WTC11 (cell line): ENCODE measurements around the gene ACTN1. TPM values are rescaled to one million over a fixed set of nuclear protein-coding genes. Genes with fewer than 3 reads are reported as not detected.
"Not testable (repeated sequence)": the region's sequence is repeated elsewhere in the genome, so short reads cannot be mapped to it uniquely, and the experiment has no call there.

Experiments used
- ATAC-seq: fragments of 200-7000 bp; cut with Tn5 transposase; 2 replicates; pipeline ENCODE4 v1.10.0; 2021; ENCODE audit warnings: mild to moderate bottlenecking, moderate library complexity
- CTCF ChIA-PET: fragments of 300-600 bp; sonication (Branson Sonifier 250); formaldehyde crosslinking; loops from one replicate; lab custom pipeline; 2021; ENCODE audit warnings: antibody characterized with exemption; lab: Charles Lee
- POLR2A ChIA-PET: fragments of 350-600 bp; sonication (Branson Sonifier 250); formaldehyde crosslinking; loops from one replicate; lab custom pipeline; 2021; ENCODE audit warnings: antibody characterized with exemption; lab: Charles Lee
- DNase-seq: peaks from one replicate; pipeline ENCODE4 v3.0.0; 2021; ENCODE audit warnings: low spot score
- H3K27ac Mint-ChIP-seq: 2 replicates; pipeline ENCODE4 v1.8.0; 2021; ENCODE audit warnings: mixed read lengths
- H3K27me3 Mint-ChIP-seq: 2 replicates; pipeline ENCODE4 v1.8.0; 2021; ENCODE audit warnings: low read depth, mild to moderate bottlenecking, moderate library complexity, mixed read lengths
- H3K36me3 Mint-ChIP-seq: 2 replicates; pipeline ENCODE4 v1.8.0; 2021; ENCODE audit warnings: mixed read lengths
- H3K4me1 Mint-ChIP-seq: 2 replicates; pipeline ENCODE4 v1.8.0; 2022; ENCODE audit warnings: mixed read lengths
- H3K4me3 Mint-ChIP-seq: 2 replicates; pipeline ENCODE4 v1.8.0; 2021; ENCODE audit warnings: mild to moderate bottlenecking, moderate library complexity, mixed read lengths
- H3K9me3 Mint-ChIP-seq: 2 replicates; pipeline ENCODE4 v1.8.0; 2021; ENCODE audit warnings: mixed read lengths
- CREB1 ChIP-seq: sonication (generic); formaldehyde crosslinking; IDR thresholded peaks from 2 replicates; pipeline ENCODE4 v1.8.0; 2023; ENCODE audit warnings: mild to moderate bottlenecking, missing genetic modification reagents
- E2F1 ChIP-seq: sonication (generic); formaldehyde crosslinking; IDR thresholded peaks from 2 replicates; pipeline ENCODE4 v1.8.0; 2022; ENCODE audit warnings: mild to moderate bottlenecking, missing genetic modification reagents
- GRHL2 ChIP-seq: fragments of 250-450 bp; sonication (Bioruptor Pico); IDR thresholded peaks from 2 replicates; pipeline ENCODE4 v1.8.0; 2022; ENCODE audit warnings: mild to moderate bottlenecking, moderate library complexity; ENCODE audit not compliant: insufficient replicate concordance, severe bottlenecking
- GTF2I ChIP-seq: fragments of 250-450 bp; sonication (Bioruptor Pico); conservative IDR thresholded peaks from 2 replicates; pipeline ENCODE4 v1.4.0; 2021; ENCODE audit warnings: mild to moderate bottlenecking
- JAZF1 ChIP-seq: fragments of 250-450 bp; sonication (Bioruptor Pico); IDR thresholded peaks from 2 replicates; pipeline ENCODE4 v1.9.0; 2021; ENCODE audit warnings: moderate library complexity, mild to moderate bottlenecking, inconsistent platforms
- MYBL2 ChIP-seq: sonication (generic); formaldehyde crosslinking; IDR thresholded peaks from 2 replicates; pipeline ENCODE4 v1.8.1; 2023; ENCODE audit warnings: mild to moderate bottlenecking, moderate library complexity, missing genetic modification reagents
- NR3C1 ChIP-seq: sonication (generic); formaldehyde crosslinking; conservative IDR thresholded peaks from 2 replicates; pipeline ENCODE4 v1.8.1; 2023; ENCODE audit warnings: low read depth, mild to moderate bottlenecking, missing genetic modification reagents
- SMAD3 ChIP-seq: sonication (generic); formaldehyde crosslinking; IDR thresholded peaks from 2 replicates; pipeline ENCODE4 v1.8.0; 2022; ENCODE audit warnings: missing genetic modification reagents, mild to moderate bottlenecking, borderline replicate concordance
- SOX15 ChIP-seq: fragments of 250-450 bp; sonication (Bioruptor Pico); IDR thresholded peaks from 2 replicates; pipeline ENCODE4 v1.9.0; 2021; ENCODE audit warnings: mild to moderate bottlenecking
- SP1 ChIP-seq: sonication (generic); formaldehyde crosslinking; conservative IDR thresholded peaks from 2 replicates; pipeline ENCODE4 v1.8.1; 2022; ENCODE audit warnings: missing genetic modification reagents
- TP53 ChIP-seq: sonication (generic); formaldehyde crosslinking; IDR thresholded peaks from 2 replicates; pipeline ENCODE4 v1.8.1; 2023; ENCODE audit warnings: mild to moderate bottlenecking, missing genetic modification reagents
- USF1 ChIP-seq: sonication (generic); formaldehyde crosslinking; IDR thresholded peaks from 2 replicates; pipeline ENCODE4 v1.8.0; 2022; ENCODE audit warnings: mild to moderate bottlenecking, missing genetic modification reagents
- USF2 ChIP-seq: sonication (generic); formaldehyde crosslinking; IDR thresholded peaks from 2 replicates; pipeline ENCODE4 v1.8.1; 2023; ENCODE audit warnings: mild to moderate bottlenecking, missing genetic modification reagents, moderate library complexity
- ZNF219 ChIP-seq: sonication (generic); formaldehyde crosslinking; IDR thresholded peaks from 2 replicates; pipeline ENCODE4 v1.8.0; 2023; ENCODE audit warnings: missing genetic modification reagents, mild to moderate bottlenecking, borderline replicate concordance
- ZNF396 ChIP-seq: fragments of 250-450 bp; sonication (Bioruptor Pico); IDR thresholded peaks from 2 replicates; pipeline ENCODE4 v1.8.0; 2021; ENCODE audit warnings: mild to moderate bottlenecking, moderate library complexity, borderline replicate concordance
- ZNF425 ChIP-seq: fragments of 250-450 bp; sonication (Bioruptor Pico); conservative IDR thresholded peaks from 2 replicates; pipeline ENCODE4 v1.9.0; 2021; ENCODE audit warnings: mild to moderate bottlenecking
- ZNF512 ChIP-seq: sonication (generic); formaldehyde crosslinking; IDR thresholded peaks from 2 replicates; pipeline ENCODE4 v1.8.1; 2022; ENCODE audit warnings: missing genetic modification reagents, borderline replicate concordance
- ZNF532 ChIP-seq: fragments of 250-450 bp; sonication (Bioruptor Pico); IDR thresholded peaks from 2 replicates; pipeline ENCODE4 v1.9.0; 2021; ENCODE audit warnings: mild to moderate bottlenecking, borderline replicate concordance
- total RNA-seq: library from RNA; stranded (reverse); gene quantifications from 3 replicates; pipeline ENCODE4 v1.2.3, GENCODE V29; 2021
- TF ChIP-seq, protein P1 (sequence below): sonication (generic); formaldehyde crosslinking; IDR thresholded peaks from 2 replicates; pipeline ENCODE4 v1.8.1; 2022; ENCODE audit warnings: low read depth, missing genetic modification reagents, borderline replicate concordance

The ACTN1 gene
- total RNA-seq, 1 experiment from 2014 or later, result 196 TPM

DNA sequence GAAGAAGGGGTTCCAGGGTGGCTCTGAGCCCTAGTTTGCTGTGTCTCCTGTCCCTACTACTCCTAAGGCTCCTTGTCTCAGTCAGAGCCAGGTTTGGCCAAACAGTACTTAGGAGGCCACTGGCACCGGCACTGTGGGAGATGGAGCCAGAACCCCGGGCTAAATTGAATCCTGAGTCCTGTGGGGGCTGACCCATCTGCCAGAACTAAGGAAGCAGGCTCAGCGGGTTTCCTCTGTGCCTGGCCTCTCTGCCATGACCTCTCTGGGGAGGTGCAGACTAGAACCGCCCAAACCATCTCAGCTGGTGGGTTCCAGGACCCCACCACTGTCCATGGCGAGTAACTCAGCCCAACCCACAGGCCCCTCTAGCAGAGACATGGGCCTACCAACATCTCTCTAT is 5.5 kb downstream of the ACTN1 start (continued):
- no peak for TF ChIP-seq ZNF425

GRCh38 chr14:68973219-68973565 is 5.9 kb downstream of the ACTN1 start:
- Mint-ChIP-seq H3K4me1 (peaks cover 64% of the 10 kb centered on the region), H3K36me3 (peaks cover 32% of the 10 kb centered on the region)
- POLR2A ChIA-PET, H3K4me3 Mint-ChIP-seq, H3K9me3 Mint-ChIP-seq, H3K27me3 Mint-ChIP-seq, DNase-seq, ATAC-seq, H3K27ac Mint-ChIP-seq: not testable (repeated sequence)
- CTCF ChIA-PET, result interaction anchor here (1.5 kb wide), 1 partner anchor 117 kb away, joined by 5 read pairs; no protein-coding TSS in a partner anchor

GRCh38 chr14:68972507-68973218 is 6.4 kb downstream of the ACTN1 start:
- no peak overlapping the region for H3K27ac Mint-ChIP-seq
- H3K4me3 Mint-ChIP-seq, result no peak overlapping the region

More at GRCh38 chr14:68972507-68973218, 6.4 kb downstream of the ACTN1 start:
- Mint-ChIP-seq H3K36me3 (peaks cover 32% of the 10 kb centered on the region), H3K4me1 (peaks cover 69% of the 10 kb centered on the region), H3K9me3 (no peaks in the 10 kb centered on the region), H3K27me3 (no peaks in the 10 kb centered on the region)
- TF ChIP-seq, protein P1, sequence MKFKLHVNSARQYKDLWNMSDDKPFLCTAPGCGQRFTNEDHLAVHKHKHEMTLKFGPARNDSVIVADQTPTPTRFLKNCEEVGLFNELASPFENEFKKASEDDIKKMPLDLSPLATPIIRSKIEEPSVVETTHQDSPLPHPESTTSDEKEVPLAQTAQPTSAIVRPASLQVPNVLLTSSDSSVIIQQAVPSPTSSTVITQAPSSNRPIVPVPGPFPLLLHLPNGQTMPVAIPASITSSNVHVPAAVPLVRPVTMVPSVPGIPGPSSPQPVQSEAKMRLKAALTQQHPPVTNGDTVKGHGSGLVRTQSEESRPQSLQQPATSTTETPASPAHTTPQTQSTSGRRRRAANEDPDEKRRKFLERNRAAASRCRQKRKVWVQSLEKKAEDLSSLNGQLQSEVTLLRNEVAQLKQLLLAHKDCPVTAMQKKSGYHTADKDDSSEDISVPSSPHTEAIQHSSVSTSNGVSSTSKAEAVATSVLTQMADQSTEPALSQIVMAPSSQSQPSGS (CRISPR knock-in tag), result no peak
- TF ChIP-seq NR3C1 (CRISPR knock-in tag), result no peak
- no peak for TF ChIP-seq ZNF512 (CRISPR knock-in tag)
- no peak for TF ChIP-seq SP1
- TF ChIP-seq USF1 (CRISPR knock-in tag), result no peak
- TF ChIP-seq ZNF219 (CRISPR knock-in tag), result no peak
- TF ChIP-seq TP53 (CRISPR knock-in tag), result no peak
- no peak for TF ChIP-seq SMAD3 (CRISPR knock-in tag)
- TF ChIP-seq USF2 (CRISPR knock-in tag), result no peak
- no peak for TF ChIP-seq SOX15
- TF ChIP-seq MYBL2 (CRISPR knock-in tag), result no peak
- TF ChIP-seq ZNF532, result no peak
- no peak for TF ChIP-seq E2F1
- no peak for TF ChIP-seq ZNF396 (CRISPR knock-in tag)
- no peak for TF ChIP-seq JAZF1 (CRISPR knock-in tag)
- no peak for TF ChIP-seq CREB1
- TF ChIP-seq GRHL2, result no peak
- TF ChIP-seq GTF2I (CRISPR knock-in tag), result no peak
- no peak for DNase-seq
- no peak for ATAC-seq
- ChIA-PET POLR2A (no interaction called here), CTCF (interaction anchor here (1.5 kb wide), 1 partner anchor 118 kb away, joined by 5 read pairs; no protein-coding TSS in a partner anchor)
